GM18858 (cell line): ENCODE results near the gene GRHPR.
A peak's percentile ranks its signal among the peaks of the same experiment; 100 is the strongest.
"Not testable (repeated sequence)": the region's sequence is repeated elsewhere in the genome, so short reads cannot be mapped to it uniquely, and the experiment has no call there.

ENCODE experiments used
- ATAC-seq: cut with Tn5 transposase; IDR thresholded peaks from one replicate; pipeline ENCODE4 v1.9.1; 2021; ENCODE audit not compliant: unreplicated experiment

The GRHPR gene

GRCh38 chr9:37476930-37477329 lies 54.4 kb downstream of the GRHPR start:
- no peak for ATAC-seq

GRCh38 chr9:37477443-37477842 lies 54.9 kb downstream of the GRHPR start:
- ATAC-seq = not testable (repeated sequence)

GRCh38 chr9:37477987-37478619 lies 55.6 kb downstream of the GRHPR start:
- not testable (repeated sequence) for ATAC-seq

- no peak for ATAC-seq
Observed at GRCh38 chr9:37480759-37481158, 58.3 kb downstream of the GRHPR start.

GRCh38 chr9:37485389-37486255 lies 63.1 kb downstream of the GRHPR start, which contains the start of gene POLR1E:
TSS of gene POLR1E (plus strand) at chr9:37485948. CDS start at chr9:37486048, 100 bp downstream.
- peak; percentile 92 for ATAC-seq

GRCh38 chr9:37486256-37486615 lies 63.7 kb downstream of the GRHPR start:
- ATAC-seq = no peak
